ENCODE measurements around the gene TRIM47.

The TRIM47 gene, protein sequence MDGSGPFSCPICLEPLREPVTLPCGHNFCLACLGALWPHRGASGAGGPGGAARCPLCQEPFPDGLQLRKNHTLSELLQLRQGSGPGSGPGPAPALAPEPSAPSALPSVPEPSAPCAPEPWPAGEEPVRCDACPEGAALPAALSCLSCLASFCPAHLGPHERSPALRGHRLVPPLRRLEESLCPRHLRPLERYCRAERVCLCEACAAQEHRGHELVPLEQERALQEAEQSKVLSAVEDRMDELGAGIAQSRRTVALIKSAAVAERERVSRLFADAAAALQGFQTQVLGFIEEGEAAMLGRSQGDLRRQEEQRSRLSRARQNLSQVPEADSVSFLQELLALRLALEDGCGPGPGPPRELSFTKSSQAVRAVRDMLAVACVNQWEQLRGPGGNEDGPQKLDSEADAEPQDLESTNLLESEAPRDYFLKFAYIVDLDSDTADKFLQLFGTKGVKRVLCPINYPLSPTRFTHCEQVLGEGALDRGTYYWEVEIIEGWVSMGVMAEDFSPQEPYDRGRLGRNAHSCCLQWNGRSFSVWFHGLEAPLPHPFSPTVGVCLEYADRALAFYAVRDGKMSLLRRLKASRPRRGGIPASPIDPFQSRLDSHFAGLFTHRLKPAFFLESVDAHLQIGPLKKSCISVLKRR

GRCh38 chr17:75878174-75878998 is at the start of gene TRIM47:
TSS of gene TRIM47 (minus strand) at chr17:75878581. CDS start at chr17:75878548, 33 bp downstream.
- in situ Hi-C loops (cut with MboI; ENCODE audit: low sequenced_read_pairs), result no loop called here

DNA sequence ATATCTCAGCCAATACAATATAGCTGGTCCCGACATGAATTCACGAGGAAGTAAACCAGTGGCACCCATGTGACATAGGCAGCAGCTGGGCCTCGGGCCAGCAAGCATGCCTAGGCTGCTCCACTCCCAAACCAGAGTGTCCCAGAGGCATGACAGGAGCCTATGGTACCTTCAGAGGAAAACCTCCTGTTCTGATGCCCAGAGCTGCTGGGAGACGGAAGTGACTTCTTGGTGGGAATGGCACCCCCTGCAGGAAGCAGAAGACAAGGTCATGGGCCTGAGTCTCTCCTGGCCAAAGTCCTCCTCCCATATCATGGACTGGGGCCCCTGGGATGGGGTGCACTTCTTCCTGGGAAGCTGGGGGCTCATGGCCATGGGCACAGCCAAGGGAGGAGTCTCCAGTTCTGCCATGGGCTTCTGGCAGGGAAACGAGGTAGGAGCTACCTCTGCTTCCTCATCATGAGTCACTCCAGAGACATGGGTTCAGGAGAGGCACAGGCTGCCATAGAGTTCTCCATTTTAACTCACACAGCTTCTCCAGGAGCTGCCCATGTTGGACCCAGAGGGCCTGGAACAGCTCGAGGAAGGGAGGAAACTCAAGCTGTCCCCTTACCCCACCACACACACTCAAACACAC is 49.0 kb upstream of the TRIM47 start:
- in situ Hi-C loops (cut with MboI; ENCODE audit: low sequenced_read_pairs), result no loop called here

DNA sequence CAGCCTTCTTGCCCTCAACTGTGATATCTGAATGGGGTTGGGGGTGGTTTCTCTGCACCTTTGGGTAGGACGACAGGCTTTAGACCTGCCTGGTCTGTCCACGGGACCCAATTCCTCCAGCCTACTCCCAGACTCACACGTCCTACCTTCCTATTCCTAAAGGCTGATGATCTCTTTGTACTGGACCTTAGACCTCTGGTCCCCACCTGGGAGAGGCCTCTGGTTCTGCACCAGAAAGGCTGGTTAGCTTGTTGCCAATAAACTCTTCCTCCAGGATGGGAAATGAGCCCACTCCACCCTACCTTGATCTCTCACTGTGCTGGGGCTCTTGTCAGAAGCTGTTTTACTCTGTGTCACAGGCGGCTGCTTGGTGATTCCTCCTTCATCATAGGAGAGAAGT is 48.1 kb upstream of the TRIM47 start:
- in situ Hi-C loops (cut with MboI; ENCODE audit: low sequenced_read_pairs), result no loop called here

DNA sequence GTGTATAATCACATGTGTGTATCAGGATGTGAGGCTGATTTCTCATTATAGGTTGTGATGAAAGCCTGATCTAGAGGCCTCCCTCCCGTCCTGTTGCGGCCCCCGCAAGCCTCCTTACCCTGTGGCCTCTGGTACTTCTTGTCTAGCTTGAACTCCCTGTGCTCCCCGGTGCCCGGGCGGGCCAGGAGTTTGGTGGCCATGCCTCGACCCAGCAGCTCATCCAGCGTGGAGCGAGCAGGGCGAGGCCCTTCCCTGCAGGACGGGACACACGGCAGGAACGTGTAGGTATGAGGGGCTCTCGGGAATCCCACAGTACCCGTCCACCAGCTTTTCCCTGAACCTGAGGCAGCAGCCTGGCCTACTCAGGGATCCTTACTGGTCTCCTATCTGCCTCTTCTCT is 47.5 kb upstream of the TRIM47 start:
- in situ Hi-C loops (cut with MboI; ENCODE audit: low sequenced_read_pairs), result no loop called here

DNA sequence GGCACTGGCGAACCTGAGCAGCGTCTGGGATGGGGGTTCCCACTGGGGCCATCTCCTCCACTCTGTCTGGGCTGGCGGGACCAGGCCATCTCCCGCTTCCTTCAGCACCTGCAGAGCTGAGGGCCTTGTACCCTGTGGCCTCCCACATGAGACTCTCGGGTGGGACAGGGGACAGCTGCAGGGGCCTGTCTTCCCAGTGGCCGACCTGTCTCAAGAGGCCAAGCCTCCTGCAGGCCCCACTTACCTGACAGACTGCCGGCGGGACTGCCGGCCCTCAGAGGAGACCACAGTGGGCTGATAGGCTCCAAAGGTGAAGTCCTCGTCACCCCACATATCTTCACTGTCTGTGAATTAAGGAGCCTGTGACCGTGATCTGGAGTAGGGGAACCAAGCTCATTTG is 46.7 kb upstream of the TRIM47 start:
- in situ Hi-C loops (cut with MboI; ENCODE audit: low sequenced_read_pairs), result no loop called here

DNA sequence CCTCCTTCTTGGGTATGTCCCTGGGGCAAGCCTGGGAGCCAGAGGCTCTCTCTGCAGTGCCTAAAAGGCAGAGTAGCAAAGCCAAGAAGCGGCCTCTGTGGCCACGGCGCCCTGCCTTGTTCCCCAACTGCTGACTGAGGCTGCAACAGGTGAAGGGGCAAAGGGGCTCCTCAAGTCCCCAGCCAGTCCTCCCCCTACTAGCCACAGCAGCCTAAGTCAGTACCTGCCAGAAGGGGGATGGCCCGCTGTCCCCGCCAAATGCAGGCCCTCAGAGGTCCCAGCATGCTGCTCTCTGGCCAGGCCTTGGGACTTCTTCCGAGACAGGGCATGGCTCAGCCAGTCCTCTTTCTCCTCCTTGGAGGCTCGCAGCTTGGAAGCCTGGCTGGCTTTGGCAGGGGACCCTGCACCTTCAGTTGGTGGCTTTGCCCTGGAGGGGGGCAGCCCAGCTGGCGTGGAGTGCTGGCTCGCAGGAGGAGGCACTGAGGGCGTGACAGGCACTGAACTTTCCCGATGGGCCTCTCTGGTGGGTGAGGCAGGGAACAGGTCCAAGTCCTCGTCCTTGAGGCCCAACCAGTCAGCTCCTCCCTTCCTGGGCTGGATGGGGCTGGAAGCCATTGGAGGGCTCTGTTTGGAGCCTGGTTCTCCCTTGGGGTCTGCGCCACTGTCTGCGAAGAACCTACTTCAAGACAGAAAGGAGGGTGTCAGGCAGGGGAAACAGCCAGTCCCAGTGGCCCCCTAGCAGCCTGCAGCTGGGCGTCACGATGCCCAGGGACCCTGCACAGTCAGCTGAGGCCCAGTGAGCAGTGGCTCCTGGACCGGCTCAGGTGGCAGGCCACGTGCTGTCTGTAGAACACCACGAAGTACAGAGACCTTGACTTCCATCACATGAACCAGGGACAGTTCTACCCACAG is 44.8 kb upstream of the TRIM47 start:
- in situ Hi-C loops (cut with MboI; ENCODE audit: low sequenced_read_pairs), result no loop called here

DNA sequence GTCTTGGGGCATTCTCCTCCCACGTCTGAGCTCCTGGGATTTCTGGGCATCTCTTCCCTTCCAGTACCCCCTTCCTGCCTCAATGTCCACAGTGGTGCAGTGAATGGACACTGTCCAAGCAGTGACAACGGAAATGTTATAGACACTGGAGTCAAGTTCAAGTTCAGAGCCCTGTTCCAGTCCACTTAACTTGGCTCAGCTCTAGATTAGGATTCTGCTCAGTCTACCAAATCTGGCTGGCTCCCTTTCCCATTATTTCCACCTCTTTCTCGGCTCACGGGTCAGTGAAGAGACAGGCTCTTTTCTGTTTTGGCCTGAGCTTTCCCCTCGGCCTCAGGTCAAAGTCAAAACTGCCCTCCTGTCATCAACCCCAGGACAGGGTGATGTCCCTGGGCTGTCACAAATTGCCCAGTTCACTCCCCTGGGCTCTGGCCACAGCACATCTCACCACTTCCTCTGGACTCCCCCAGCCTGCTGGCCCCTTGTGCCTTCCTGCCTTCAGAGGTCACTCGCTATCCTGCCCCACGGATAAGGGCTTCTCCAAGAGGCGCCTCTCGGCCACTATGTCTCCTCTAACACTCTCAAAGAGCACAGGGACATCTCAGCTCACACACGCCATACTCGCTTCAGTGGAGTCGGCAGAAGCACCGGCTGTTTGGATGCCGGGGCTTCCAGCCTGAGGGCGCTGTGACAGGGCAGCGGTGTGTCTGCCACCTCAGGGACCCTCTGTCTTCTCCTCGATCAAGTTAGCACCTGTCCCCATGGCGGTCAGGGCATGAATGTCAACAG is 44.0 kb upstream of the TRIM47 start:
- in situ Hi-C loops (cut with MboI; ENCODE audit: low sequenced_read_pairs), result no loop called here

DNA sequence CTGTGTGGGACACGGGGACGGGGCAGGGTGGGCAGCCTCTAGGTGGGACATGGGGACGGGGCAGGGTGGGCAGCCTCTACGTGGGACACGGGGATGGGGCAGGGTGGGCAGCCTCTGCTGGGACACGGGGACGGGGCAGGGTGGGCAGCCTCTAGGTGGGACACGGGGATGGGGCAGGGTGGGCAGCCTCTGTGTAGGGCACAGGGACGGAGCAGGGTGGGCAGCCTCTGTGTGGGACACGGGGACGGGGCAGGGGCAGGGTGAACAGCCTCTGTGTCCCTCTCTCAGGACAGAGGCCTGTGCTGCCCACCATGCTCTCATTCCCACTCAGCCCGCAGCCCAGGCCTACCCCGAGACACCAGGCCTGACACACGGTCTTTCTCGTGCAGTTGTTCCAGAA is 43.2 kb upstream of the TRIM47 start:
- in situ Hi-C loops (cut with MboI; ENCODE audit: low sequenced_read_pairs), result no loop called here

- in situ Hi-C loops (cut with MboI; ENCODE audit: low sequenced_read_pairs), result no loop called here
Measured at GRCh38 chr17:75920045-75920560, 41.7 kb upstream of the TRIM47 start.

GRCh38 chr17:75919611-75920010 is 41.2 kb upstream of the TRIM47 start:
- in situ Hi-C loops (cut with MboI; ENCODE audit: low sequenced_read_pairs), result no loop called here

GRCh38 chr17:75917917-75918445 is 39.6 kb upstream of the TRIM47 start:
- in situ Hi-C loops (cut with MboI; ENCODE audit: low sequenced_read_pairs), result no loop called here

GRCh38 chr17:75917141-75917916 is 38.9 kb upstream of the TRIM47 start:
- in situ Hi-C loops (cut with MboI; ENCODE audit: low sequenced_read_pairs), result no loop called here

DNA sequence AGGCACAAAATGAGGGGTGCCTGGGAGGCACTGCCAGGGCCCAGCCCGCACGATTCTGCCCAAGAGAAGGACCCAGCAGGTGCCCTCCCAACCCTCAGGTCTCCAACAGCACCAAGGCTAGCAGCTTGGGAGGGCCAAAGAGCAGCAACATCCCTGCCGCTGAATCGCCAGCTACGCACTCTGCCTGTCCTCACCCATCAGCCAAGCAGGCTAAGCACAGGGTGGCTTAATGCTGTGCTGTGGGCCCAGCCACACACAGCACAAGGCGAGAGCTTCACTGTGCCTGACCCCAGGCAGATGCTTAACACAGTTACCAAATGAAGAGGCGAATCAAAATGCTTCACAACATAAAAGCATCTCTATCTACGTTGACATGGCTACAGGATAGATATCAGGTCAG is 36.9 kb upstream of the TRIM47 start:
- in situ Hi-C loops (cut with MboI; ENCODE audit: low sequenced_read_pairs), result no loop called here

DNA sequence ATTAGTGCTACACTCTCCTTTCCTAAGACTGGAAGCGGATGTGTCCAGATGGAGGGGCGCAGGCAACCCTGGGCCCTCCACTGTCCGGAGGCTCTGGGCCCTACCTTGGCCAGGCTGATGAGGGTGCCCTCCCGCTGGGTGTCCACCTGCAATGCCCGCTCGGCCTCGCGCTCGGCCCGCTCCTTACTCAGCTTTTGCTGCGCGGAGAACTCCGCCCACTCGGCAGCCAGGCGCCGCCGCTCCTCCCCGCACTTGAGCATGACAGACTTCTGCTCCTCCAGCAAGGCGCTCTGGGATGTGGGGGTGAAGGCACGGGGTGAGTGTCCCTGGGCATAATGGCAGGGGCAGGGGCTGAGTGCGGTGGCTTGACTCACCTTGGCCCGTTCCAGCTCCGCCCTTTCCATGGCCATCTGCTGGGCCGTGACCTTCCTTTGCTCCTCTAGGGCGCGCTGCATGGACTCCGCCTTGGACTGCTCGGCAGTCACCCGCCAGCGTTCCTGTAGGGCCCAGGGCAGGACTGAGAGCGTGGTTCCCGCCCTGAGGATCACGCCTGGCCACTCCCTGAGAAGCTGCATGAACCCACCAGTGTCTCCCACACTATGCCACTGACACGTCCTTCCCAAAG is 36.4 kb upstream of the TRIM47 start:
- in situ Hi-C loops (cut with MboI; ENCODE audit: low sequenced_read_pairs), result no loop called here

- in situ Hi-C loops (cut with MboI; ENCODE audit: low sequenced_read_pairs), result no loop called here
Measured at GRCh38 chr17:75913537-75914210, 35.3 kb upstream of the TRIM47 start.

DNA sequence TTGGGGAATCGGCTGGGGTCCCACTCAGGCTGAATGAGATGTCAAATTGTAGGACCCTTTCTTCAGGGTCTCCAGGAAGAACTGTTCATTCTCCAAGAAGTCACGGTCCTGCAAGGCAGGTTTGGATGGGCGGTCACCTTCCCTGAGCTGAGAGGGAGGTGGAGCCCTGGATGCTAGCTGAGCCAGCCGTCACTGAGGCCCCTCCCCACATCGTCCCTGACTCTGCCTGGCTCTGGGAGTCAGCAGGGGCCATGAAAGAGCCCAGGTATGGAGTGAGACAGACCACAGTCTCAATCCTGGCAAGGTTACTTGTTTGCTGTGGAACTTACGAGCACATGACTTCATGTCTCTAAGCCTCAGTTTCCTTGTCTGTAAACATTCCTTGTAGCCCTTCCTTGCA is 32.3 kb upstream of the TRIM47 start:
- in situ Hi-C loops (cut with MboI; ENCODE audit: low sequenced_read_pairs), result no loop called here

GRCh38 chr17:75909812-75910274 is 31.5 kb upstream of the TRIM47 start:
- in situ Hi-C loops (cut with MboI; ENCODE audit: low sequenced_read_pairs), result no loop called here
